Right ventricle myocardium superior (tissue), 1 donor: ENCODE results near the gene DCST2. TPM values are rescaled to one million over a fixed set of nuclear protein-coding genes. Genes with fewer than 3 reads are reported as not detected.
A peak's percentile ranks its signal among the peaks of the same experiment; 100 is the strongest.

Experiments used
- ATAC-seq: fragments of 200-7000 bp; cut with Tn5 transposase; one replicate; pipeline ENCODE4 v1.9.1; 2020; ENCODE audit warnings: mild to moderate bottlenecking; ENCODE audit not compliant: poor library complexity
- DNase-seq: peaks from one replicate; pipeline ENCODE4 v3.0.0-alpha.2; 2020
- intact Hi-C: fragments of 100-400 bp; cut with DNase I; formaldehyde crosslinking; loops from one replicate; pipeline ENCODE4 v1.11.2; 2022
- total RNA-seq: library from RNA; stranded (reverse); fragmentation: NEBNext Ultra II Directional; extraction: Animal tissue kit (Norgen Biotek cat#: 25700); gene quantifications from one replicate; pipeline ENCODE4 v1.2.1, GENCODE V29; 2021
- donor health status: DM: no; HTN: yes; CAD: no; lungs with severe emphysema.

DCST2 gene
- total RNA-seq, 1 donor from 2014 or later = 0.16 TPM

GRCh38 chr1:155037043-155037442, 3.5 kb upstream of the DCST2 start:
- intact Hi-C loops = no loop called here
- no peak for ATAC-seq
- DNase-seq = no peak

DNA sequence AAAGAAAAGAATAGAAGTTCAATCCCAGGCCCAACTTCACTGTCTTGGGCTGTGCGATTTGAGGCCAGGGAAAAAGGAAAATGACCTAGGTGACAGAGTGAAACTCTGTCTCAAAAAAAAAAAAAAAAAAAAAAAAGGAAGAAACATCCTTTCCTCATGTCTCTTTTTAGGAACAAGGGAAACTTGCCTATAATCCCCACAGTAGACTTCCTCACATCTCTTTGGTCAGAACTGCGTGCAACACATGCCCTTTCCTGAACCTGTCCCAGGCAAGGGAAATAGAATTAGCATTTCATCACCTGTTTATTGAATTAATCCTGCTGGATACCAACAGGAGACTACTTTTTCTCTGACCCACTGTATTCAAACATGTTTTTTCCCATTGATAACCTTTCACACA, 2.4 kb upstream of the DCST2 start:
- intact Hi-C loops = no loop called here
- DNase-seq = no peak
- ATAC-seq = no peak

DNA sequence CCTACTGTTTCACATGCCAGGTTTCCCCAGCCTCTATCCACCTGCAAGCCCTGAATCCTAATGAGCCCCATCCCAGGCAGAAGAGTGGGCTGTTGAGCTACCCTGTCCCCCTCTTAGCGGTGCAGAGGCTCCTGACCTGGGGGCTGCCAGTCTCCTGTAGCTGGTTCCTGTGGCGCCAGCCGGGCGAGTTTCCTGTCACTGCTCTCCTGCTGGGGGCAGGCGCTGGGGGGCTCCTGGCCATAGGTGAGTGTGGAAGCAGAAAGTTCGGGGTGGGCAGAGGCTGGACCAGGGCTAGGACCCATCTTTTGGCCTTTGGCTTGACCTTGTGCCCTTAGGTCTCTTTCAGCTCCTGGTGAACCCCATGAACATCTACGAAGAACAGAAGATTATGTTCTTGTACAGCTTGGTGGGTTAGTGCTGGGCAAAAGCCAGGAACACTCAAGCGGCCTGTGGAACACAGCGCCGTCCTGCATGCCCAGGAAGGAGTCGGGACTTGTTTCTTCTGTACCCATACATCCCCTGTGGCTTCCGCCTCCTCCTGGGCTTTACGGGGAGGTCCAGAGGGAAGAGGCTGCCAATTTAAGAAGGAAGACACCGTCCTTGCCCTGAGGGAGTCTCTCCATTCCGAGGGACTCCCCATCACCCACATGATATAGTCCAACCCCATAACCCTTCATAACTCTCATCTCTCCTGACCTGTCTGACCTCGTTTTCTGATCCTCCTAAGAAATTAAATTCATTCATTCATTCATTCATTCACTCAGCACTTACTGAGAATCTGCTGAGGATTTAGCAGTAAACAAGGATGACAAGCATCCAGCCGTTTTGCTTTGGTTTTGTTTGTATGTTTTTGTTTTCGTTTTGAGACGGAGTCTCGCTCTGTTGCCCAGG, 982 bp upstream of the DCST2 start:
- intact Hi-C loops = no loop called here
- ATAC-seq = no peak

GRCh38 chr1:155032886-155033285, 695 bp downstream of the DCST2 start:
- ATAC-seq (no peak), DNase-seq (no peak)
- intact Hi-C loops = no loop called here

More for the DNA sequence above, 982 bp upstream of the DCST2 start:
- DNase-seq = no peak

DNA sequence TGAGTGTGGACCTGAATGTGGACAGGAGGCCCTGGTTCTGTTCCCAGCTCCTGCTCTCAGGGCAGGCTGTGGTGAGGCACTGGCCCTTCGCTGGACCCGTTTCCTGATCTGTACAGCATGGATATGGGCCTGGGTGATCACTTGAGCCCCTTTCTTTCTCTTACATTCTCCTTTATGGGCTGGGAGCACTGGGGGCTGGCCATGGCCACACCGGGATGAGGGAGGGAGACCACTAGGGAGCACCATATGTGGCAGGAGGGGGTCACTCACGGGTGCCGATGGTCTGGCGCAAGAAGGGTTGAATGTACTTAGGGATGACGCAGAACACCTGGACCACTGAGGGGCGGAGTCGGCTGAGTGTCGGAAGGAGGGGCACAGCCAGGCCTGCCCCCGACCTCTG, 2.7 kb downstream of the DCST2 start:
- intact Hi-C loops = no loop called here
- ATAC-seq (no peak), DNase-seq (no peak)

- intact Hi-C loops = no loop called here
- ATAC-seq = no peak
- DNase-seq = no peak
These were observed 3.3 kb downstream of the DCST2 start for GRCh38 chr1:155030243-155030795.

- intact Hi-C loops = no loop called here
- DNase-seq = no peak
These were observed 3.9 kb downstream of the DCST2 start for GRCh38 chr1:155029513-155030242.

GRCh38 chr1:155026588-155026987, 7.0 kb downstream of the DCST2 start:
- ATAC-seq = no peak
- no peak for DNase-seq
- intact Hi-C loops = no loop called here

More at GRCh38 chr1:155029513-155030242, 3.9 kb downstream of the DCST2 start:
- ATAC-seq = no peak

- no peak for ATAC-seq
- DNase-seq = no peak
- intact Hi-C loops = no loop called here
These were observed 7.4 kb downstream of the DCST2 start for GRCh38 chr1:155026154-155026553.

- intact Hi-C loops = no loop called here
- DNase-seq (no peak), ATAC-seq (no peak)
These were observed 9.3 kb downstream of the DCST2 start for GRCh38 chr1:155024315-155024714.

DNA sequence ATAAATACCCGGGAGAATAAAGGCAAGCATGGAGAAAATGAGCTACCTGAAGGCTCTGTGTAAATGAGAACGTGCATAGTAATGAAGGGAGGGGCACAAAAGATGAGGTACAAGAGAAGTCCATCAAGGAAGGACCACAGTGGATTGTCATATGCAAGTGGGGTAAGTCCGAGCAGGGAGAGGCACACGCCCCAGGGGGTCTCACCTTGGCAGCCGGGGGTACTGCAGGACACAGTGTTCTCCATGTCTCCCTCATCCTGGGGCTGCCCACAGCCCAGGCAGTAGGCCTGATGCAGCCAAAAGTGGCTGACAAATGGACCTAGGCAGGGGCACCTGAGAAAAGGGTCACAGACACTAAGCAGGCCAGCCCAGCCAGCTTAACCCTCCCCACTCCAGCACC, 10.0 kb downstream of the DCST2 start:
- DNase-seq = no peak
- ATAC-seq = no peak
- intact Hi-C loops = no loop called here

GRCh38 chr1:155022927-155023236, 10.7 kb downstream of the DCST2 start:
- DNase-seq (no peak), ATAC-seq (peak; percentile 54)
- intact Hi-C loops = no loop called here

- ATAC-seq (no peak), DNase-seq (no peak)
- intact Hi-C loops = no loop called here
These were observed 11.2 kb downstream of the DCST2 start for GRCh38 chr1:155022136-155022926.

- no peak for ATAC-seq
- intact Hi-C loops = loop anchor here (5.0 to 10.0 kb wide), 2 partner anchors 47 to 115 kb away; partner anchors contain the start of genes CKS1B and SHC1
- no peak for DNase-seq
These were observed 14.0 kb downstream of the DCST2 start for GRCh38 chr1:155019377-155020245.

DNA sequence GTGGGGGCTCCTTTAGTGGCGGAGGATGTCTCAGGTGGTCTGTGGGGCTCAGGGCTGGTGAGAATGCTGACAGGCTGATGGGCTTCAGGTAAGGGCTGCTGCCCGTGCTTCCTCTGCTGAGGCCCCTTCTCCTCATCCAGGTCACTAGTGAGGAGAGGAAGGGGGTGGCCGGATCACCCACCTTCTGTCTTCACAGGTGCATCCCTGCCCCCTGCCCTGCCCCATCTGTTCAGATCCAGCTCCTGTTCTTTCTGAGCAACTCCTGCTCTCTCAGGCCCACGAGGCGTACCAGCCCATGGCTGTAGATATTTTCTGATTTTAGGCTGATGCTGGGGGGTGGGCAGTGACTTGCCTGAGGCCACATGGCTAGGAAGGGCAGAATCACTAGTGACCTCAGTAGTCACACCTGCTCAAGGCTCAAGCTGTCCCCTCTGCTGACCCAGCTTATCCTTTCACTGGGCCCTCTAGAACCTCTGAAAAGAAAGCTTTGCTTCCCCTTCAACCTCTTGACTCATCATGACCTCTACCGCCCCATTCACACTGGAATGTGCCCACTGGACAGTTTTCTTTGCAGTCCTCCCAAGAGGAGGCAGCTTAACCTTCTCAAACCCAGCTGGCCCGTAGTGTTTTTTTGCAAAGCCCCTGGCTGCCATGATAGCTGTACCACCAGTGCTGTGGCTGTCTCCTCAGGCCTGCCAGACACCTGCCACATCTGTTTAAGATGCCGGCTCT, 14.8 kb downstream of the DCST2 start:
- intact Hi-C loops = loop anchor here (5.0 to 10.0 kb wide), 2 partner anchors 46 to 114 kb away; partner anchors contain the start of genes CKS1B and SHC1
- ATAC-seq = no peak
- DNase-seq = peak; percentile 23

DNA sequence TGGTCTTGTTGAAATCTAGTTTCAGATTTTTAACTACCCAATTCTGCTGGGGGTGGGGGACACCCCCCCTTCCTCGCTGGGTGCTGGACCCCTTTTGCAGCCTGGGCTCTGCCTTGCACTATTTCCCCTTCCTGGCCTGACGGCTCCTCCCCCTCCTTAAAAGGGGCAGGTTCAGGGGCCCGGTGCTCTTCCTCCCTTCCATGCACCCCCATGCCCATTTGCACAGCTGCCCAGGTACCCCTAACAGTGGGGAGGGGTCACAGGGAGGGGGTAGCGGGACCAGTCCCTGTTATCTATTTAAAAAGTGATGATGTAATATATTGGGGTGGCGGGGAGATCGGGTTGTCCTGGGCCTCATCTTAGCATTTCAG, 15.7 kb downstream of the DCST2 start:
- intact Hi-C loops = loop anchor here (5.0 to 10.0 kb wide), 2 partner anchors 46 to 113 kb away; partner anchors contain the start of genes CKS1B and SHC1
- peak; percentile 2 for ATAC-seq
- peak; percentile 42 for DNase-seq
